ENCODE measurements around the gene ACOT7.

Gene ACOT7

DNA sequence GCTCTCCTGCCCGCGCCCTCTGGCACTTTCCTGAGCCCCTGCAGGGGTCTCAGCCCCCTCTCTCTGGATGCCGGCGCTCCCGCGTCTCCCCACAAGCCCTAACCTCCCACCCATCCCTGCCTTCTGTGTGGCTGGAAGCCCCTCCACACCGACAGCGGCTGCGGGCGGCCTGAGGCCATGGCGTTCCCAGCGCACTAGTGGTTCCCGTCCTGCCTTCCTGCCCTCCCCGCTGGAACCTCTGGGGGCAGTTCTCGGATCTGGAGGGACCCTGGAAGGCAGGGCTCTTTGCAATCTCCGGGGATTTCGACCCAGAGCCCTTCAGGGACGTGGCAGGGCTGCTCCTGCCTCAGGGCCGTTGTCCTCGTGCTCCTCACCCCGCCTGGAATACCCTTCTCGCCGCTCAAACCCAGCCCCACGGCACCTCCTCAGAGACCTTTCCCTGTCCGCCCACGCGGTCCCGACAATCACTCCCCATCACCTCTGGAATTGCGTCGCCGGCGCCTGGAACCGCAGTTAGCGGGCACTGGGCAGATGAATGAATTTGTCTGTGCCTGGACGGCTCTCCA is 30.5 kb upstream of the ACOT7 start:
- no peak for DNase-seq (ENCODE audit: low spot score)

DNA sequence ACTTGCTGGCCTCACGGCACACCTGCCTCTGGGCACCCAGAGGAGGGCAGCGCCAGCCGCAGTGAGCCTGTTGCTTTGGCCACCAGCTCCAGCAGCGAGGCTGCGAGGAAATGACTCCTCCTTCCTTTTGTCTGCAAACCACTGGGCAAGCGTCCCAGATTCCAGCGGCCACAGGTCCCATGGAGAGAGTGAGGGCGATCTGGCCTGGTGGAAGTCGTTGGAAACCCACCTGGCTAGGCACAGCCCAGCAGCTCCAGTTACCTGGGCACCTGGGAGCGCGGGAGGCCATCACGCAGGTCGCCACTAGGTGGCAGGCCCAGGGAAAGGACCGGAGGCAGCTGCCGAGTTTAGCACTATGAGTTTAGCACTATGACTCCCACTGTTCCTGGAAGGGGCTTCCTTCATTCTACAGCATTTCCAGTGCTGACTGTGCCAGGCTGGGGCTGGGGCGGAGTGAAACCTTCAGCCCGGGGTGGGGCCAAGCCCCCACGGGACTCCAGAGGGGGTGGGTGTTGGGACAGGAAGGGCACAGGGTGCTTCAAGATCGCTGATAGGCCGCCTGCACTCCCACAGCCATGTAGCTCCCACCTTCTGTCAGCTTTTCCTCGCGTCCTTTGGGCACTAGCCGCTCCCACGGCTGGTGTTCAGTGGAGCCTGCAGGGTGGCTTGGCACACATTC is 29.9 kb upstream of the ACOT7 start:
- peak; percentile 68 for DNase-seq (ENCODE audit: low spot score)

DNA sequence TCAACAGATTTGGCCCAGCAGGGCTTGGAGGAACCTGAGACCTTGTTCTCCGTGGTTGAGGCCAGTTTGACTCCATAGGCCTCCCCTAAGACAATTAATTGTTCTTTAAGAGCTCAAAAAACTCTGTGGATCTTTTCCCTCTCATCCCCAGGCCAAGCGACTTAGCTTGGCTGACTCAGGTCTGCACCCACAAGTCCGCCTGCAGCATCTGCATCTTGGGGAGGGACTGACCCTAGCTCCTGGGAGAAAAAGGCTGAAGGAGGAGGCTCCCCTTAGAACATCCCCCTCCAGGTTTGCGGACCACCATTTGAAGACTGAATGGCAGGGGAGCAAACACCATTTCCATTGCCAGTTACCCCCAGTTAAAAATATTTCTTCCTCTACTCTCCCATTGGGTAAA is 27.7 kb upstream of the ACOT7 start:
- DNase-seq (ENCODE audit: low spot score), result no peak

DNA sequence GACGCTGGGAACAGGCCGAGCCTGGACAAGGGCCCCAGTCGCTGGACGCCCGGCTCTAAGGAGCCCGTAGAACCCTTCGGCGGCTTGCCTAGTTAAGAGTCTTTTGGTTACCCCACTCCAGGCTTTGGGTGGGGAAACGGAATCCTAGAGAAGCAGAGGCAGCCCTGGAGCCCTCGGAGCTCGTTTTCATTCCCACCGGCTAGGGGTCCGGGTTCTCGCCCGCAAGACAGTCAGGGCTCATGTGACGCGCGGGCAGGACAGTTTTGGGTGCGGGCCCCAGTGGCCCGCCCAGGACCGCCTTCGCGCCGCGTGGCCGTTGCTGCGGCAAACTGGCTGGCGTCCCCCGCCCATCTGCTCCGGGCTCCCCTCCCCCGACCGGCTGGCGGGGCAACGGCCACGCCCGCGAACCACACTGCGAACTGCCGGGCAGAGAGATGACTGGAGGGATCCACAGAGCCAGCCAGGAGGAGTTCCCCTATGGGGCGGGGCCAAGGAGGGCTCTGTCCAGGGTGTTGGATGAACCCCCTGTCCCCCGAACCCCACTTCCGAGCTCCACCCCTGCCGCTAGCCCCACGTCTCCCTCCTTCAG is 27.0 kb upstream of the ACOT7 start:
- no peak for DNase-seq (ENCODE audit: low spot score)

DNA sequence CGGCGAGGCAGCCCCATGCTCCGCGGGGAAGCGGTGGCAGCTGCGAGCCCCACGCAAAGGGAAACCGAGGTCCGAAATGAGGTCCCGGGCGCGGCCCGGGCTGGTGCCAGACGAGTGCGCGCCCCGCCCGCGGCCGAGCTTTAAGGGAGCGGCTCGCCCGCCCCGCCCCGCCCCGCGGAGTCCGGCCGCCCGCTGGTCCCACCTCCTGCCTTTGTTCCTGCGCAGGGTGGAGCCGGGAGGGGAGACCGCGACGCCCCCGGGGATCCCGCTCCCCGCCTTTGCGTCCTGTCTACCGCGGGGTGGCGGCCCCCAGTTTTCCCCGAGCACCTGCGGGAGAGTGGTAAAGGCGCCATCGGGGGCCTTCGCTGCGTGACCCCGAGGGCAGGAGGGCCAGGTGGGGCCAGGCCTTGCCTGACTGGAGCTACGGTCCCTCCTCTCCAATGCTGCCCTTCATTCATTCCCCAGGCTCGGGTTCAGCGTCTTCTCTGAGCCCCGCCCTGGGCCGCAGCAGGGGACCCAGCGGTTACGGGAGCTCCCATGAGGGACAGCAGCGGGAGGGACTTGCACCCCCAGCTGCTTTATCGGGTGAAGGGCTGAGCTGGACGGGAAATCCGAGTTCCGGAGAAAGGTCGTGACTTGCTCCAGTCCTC is 26.4 kb upstream of the ACOT7 start, which contains the start of gene HES2:
TSS of gene HES2 (minus strand) at position 116 of the 650 bp plus-strand sequence. CDS start at position 17, 99 bp downstream.
- DNase-seq (ENCODE audit: low spot score), result no peak

DNA sequence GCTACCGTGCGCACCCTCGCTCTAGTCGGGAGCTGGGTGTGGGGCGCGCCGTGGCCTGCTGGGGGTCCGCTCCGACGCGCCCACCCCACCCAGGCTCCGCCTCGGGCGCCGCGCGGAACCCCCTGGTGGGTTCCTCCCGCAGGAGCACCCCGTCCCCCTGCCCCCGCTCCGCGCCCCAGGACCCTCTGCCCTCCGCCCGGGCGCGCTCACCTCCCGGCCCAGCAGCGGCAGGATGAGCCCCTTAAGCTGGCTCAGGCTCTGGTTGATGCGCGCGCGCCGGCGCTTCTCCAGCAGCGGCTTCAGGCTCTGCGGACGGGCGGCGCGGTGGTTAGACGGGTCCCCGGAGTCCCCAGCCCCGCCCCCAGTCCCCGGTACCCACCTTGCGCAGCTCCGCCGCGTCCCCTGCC is 25.8 kb upstream of the ACOT7 start:
- no peak for DNase-seq (ENCODE audit: low spot score)

DNA sequence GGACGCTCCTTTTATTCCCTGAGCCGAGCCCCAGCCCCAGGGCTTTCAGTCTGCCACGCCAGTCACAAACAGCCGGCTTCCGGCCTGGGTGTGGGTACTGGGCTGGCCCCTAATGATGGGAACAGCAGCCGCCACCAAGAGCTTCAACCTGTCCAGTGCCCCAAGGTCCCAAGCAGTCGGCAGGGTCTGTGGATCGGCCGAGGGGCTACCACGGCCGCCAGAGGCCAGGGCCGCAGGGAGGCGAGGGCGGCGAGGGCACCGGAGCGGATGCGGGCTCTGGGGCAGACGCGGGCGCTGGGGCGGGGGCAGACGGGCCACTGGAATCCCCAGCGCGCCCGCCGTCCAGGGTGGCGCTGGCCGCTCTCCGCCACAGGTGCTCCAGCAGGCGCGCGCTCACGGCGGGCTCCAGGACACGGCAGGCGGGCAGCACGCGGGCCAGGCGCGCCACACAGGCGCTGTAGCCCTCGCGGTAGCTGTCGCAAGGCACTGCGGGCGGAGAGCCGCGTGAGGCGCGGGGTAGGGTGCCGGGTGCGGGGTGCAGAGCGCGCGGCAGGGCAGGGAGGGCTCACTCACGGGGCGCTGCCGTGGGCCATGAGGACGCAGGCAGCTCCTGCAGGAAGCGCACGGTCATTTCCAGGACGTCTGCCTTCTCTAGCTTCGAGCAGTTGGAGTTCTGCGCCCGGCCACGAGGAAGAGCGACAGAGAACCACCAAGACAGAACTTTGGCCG is 25.3 kb upstream of the ACOT7 start:
- DNase-seq (ENCODE audit: low spot score), result no peak

DNA sequence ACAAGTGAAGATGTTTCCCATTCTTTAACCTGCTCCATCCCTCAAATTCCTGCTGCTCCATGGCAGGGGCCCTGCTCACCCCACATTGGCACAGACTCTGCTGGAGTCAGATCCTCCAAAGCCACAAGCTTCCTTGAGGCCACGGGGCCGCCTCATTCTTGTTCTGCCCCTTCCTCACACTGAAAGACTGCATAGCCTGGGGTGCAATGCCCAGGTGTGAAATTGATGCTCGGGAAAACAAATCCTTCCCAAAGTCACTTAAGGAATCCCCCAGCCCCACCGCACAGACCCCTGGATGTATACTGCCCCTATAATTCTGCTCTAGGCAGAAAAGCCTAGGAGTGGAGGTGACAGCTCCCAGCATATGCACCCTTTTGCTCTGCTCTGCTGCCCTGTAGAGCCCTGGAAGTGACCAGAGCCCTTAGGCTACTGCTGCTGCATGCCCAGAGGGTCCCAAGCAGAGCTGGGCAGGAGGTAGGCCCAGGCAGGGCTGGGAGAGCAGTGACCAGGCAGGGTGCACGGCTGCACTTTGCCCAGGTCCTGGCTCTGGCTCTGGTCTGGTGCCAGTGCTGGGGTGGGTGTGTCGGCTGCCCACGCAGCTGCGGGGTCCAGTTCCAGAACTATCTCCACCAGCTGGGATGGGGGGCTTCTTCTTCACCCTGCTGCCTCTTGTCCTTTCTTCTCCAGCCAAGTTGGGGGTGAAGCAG is 24.5 kb upstream of the ACOT7 start:
- DNase-seq (ENCODE audit: low spot score), result no peak

DNA sequence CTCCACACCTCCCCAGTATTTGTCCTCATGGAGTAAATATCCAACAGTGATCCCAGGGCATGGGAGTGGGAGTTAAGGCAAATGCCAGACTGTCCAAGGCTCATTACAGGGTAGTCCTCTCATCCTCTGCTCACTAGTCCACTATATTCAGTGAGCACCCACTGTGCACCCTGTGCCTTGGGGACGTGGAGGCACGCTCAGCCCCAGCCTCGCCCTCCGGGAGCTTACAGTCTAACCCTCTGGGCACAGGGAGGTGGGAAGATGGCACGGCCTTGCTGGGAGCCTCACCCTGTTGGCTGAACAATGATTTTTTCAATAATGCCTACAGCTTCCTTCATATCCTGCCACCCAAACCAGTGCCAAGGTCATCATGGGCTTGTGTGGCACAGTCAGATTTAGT is 23.3 kb upstream of the ACOT7 start:
- no peak for DNase-seq (ENCODE audit: low spot score)

DNA sequence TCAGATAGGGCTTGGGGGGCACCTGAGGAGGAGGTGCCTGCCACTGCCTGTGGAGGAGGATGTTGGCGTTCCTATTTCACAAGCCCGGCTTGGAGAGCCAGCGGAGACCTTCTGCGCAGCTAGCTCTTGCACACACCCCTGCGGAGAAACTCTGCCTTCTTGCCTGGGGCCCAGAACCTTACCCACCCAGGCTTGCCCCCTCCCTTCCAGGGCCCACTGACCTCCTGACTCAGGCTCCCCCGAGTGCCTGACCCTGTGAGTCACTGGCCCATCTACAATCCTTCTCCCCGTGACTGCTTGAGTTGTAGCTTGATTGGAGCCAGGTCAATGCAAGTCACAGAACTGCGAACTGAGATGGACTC is 22.7 kb upstream of the ACOT7 start:
- DNase-seq (ENCODE audit: low spot score), result no peak

DNA sequence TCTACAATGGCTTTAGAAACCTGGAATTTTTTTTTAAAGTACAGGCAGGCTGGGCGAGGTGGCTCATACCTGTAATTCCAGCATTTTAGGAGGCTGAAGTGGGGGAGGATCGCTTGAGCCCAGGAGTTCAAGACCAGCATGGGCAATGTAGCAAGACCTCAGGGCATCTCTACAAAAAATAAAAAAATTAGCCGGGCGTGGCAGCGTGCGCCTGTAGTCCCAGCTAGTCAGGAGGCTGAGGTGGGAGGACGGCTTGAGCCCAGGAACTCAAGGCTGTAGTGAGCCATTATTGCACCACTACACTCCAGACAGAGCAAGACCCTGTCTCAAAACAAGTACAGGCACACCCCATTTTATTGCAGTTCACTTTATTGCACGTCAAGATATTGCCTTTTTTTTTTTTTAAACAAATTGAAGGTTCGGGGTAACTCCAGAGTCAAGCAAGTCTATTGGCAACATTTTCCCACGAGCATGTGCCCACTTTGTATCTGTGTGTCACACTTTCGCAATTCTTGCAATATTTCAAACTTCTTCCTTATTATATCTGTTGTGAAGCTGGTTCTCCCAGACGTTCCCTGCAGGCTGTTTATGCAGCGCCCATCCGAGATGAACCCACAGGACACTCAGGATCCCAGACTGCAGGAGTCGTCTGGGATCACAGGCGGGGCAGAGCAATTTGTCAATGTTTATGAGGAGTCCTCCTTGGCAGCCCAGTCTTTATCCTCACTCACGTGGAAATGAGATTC is 21.5 kb upstream of the ACOT7 start:
- DNase-seq (ENCODE audit: low spot score), result no peak

DNA sequence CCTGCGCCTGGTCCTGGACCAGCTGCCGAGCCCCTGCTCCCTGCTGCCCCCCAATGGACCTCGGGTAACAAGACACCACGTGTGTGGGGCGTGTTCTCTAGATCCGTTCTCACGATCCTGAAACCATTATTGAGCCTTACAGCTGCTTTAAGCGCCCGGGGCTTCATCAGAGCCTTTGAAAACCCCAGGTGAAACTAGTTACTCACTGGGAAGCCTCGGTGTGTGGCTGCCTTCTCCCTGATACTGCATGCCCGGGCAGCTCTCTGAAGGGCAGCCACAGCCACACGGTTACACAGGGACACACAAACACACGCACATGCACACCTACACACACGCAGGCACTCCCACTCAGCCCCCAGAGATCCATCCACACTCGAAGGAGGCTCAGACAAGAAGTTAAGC is 20.9 kb upstream of the ACOT7 start:
- DNase-seq (ENCODE audit: low spot score), result no peak

DNA sequence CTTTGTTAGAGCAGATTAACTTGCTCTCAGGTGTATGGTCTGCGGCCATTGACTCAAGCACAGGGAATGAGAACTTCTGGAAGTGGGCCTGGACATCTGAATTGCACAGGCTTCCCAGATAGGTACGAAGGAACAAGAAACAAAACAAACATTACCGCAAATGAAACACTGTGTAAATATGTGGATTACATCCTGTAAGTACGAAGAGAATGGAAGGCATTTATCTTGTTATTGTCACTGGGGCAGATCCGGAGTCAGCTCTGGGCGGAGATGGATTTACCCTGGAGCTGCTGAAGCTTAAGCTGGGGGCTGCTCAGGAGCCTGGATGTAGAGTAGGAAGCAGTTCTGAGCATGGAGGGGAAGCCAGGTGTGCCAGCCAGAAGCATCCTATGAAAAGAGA is 19.3 kb upstream of the ACOT7 start:
- no peak for DNase-seq (ENCODE audit: low spot score)

DNA sequence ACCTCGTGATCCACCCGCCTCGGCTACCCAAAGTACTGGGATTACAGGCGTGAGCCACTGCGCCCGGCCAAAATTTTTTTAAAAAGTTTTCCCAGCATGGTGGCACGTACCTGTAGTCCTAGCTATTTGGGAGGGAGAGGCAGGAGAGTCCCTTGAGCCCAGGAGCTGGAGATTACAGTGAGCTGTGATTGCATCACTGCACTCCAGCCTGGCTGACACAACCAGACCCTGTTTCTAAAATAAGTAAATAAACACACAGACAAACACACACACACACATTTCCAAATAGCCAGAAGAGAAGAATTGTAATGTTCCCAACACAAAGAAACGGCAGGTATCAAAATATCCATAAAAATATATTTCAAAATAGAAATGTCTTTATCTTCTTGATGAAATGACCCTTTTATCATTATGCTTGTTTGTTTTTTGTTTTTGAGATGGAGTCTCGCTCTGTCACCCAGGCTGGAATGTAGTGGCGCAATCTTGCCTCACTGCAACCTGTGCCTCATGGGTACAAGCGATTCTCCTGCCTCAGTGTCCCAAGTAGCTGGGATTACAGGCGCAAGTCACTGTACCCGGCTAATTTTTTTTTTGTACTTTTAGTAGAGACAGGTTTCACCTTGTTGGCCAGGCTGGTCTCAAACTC is 16.8 kb upstream of the ACOT7 start:
- DNase-seq (ENCODE audit: low spot score), result no peak

DNA sequence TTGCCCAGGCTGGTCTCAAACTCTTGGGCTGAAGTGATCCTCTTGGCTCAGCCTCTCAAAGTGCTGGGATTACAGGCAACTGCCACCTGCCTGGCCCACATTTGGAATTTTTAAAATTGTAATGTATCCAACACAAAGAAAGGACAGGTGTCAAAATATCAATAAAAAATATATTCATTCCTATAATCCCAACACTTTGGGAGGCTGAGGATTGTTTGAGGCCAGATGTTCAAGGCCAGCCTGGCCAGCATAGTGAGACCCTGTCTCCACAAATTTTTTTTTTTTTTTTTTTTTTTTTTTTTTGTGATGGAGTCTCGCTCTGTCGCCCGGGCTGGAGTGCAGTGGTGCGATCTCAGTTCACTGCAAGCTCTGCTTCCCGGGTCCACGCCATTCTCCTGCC is 16.2 kb upstream of the ACOT7 start:
- DNase-seq (ENCODE audit: low spot score), result no peak

DNA sequence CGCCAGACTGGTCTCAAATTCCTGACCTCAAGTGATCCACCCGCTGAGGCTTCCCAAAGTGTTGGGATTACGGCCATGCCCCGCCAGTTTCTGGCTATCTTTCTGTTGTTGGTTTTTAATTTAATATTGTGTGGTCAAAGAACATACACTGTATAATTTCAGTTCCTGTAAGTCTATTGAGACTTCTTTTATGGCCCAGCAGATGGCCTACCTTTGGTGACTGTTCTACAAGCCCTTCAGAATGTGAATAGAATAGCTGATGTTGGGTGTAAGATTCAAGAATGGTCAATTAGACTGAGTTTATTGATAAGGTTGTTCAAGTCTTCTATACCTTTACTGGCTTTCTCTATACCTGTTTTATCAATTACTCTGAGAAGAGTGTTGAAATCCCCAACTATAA is 15.5 kb upstream of the ACOT7 start:
- no peak for DNase-seq (ENCODE audit: low spot score)

DNA sequence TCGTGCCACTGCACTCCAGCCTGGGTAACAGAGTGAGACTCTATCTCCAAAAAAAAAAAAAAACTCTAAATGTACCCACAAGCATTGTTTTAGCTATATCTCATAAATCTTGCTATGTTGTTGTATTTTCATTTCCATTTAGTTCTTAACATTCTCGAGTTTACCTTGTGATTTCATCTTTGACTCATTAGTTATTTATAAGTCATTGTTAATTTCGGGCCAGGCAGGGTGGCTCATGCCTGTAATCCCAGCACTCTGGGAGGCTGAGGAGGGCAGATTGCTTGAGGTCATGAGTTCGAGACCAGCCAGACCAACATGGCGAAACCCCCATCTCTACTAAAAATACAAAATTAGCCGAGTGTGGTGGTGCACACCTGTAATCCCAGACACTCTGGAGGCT is 14.5 kb upstream of the ACOT7 start:
- DNase-seq (ENCODE audit: low spot score), result no peak

DNA sequence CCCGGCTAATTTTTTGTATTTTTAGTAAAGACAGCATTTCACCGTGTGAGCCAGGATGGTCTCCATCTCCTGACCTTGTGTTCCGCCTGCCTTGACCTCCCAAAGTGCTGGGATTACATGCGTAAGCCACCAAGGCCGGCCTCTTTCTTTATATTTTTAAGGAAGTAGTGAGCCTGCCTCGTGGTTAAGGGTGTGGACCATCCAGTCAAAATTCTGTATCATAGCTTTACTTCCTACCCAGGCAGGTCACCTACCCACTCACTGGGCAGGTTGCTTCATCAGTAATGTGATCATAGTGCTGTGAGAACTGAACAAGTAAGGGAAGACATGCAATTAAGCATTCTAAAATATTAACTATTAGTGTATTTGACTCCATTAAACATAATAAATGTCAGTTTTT is 8.1 kb upstream of the ACOT7 start:
- DNase-seq (ENCODE audit: low spot score), result no peak

DNA sequence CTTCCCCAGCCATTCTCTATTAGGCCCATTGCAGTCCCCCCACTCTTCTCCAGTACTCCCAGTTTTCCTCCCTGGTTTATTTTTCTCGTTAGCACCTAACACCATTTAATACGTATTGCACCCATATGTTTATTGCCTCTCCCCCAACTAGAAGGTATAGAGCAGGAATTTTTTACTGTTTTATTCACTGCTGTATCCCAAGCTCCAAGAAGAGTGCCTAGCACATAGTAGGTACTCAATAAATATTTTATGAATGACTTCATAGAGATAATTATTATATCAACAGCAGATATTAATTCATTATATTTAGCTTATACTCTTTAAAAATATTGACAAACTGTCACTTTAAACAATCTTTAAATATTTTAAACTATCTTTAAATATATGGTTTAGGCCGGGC is 5.7 kb upstream of the ACOT7 start:
- no peak for DNase-seq (ENCODE audit: low spot score)

DNA sequence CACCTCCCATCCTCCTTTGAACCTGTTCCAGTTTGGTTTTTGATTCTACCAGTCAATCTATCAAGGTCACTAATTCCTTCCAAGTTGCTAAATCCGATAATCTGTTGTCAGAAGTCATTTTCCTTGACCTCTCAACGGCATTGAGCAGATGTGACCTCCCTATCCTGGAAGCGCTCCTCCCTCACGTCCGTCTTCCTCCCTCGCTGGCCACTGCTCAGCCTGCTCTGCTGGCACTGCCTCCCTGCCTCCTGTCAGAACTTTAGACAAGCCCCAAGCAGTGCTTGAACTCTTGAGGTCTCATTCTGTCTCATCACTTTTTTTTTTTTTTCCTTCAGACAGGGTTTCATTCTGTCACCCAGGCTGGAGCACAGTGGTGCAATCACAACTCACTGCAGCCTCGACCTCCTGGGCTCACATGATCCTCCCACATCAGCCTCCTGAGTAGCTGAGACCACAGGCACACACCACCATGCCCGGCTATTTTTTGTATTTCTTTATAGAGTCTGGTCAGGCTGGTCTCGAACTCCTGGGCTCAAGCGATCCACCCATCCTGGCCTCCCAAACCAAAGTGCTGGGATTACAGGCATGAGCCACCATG is 4.4 kb upstream of the ACOT7 start:
- no peak for DNase-seq (ENCODE audit: low spot score)

Data from CD4-positive, alpha-beta T cell treated with Interleukin-6 at 100 ng/mL for 8 hours (primary cell).